SK-N-SH treated with all-trans-retinoic acid at 6 μM for 48 hours (cell line): ENCODE measurements around the gene ABCG2.

Source experiments
- ARNTL ChIP-seq: fragments of 450-650 bp; formaldehyde crosslinking; IDR thresholded peaks from 2 replicates; pipeline ENCODE4 v1.5.0; 2020; ENCODE audit warnings: low read depth, mild to moderate bottlenecking, moderate library complexity, borderline replicate concordance
- ESRRG ChIP-seq: fragments of 250-450 bp; sonication (Bioruptor Pico); IDR thresholded peaks from 2 replicates; pipeline ENCODE4 v1.6.1; 2021; ENCODE audit warnings: mild to moderate bottlenecking
- GLIS3 ChIP-seq: fragments of 250-450 bp; sonication (Bioruptor Pico); IDR thresholded peaks from 2 replicates; pipeline ENCODE4 v1.5.0; 2020; ENCODE audit warnings: mild to moderate bottlenecking, moderate library complexity
- ISL1 ChIP-seq: fragments of 250-450 bp; sonication (Bioruptor Pico); IDR thresholded peaks from 2 replicates; pipeline ENCODE4 v2.1.2; 2022; ENCODE audit warnings: mild to moderate bottlenecking, moderate library complexity
- RARB ChIP-seq: fragments of 250-450 bp; sonication (Bioruptor Pico); IDR thresholded peaks from 2 replicates; pipeline ENCODE4 v1.8.0; 2021; ENCODE audit warnings: mild to moderate bottlenecking, moderate library complexity
- SNAI2 ChIP-seq: fragments of 250-450 bp; sonication (Bioruptor Pico); IDR thresholded peaks from 2 replicates; pipeline ENCODE4 v1.5.0; 2020; ENCODE audit warnings: mild to moderate bottlenecking, moderate library complexity
- ZFP3 ChIP-seq: fragments of 250-450 bp; sonication (Bioruptor Pico); IDR thresholded peaks from 2 replicates; pipeline ENCODE4 v1.5.0; 2020; ENCODE audit warnings: mild to moderate bottlenecking, moderate library complexity
- ZNF565 ChIP-seq: fragments of 450-650 bp; formaldehyde crosslinking; conservative IDR thresholded peaks from 2 replicates; pipeline ENCODE4 v1.5.0; 2020; ENCODE audit warnings: low read depth, mild to moderate bottlenecking, moderate library complexity
- ZNF8 ChIP-seq: fragments of 450-650 bp; formaldehyde crosslinking; IDR thresholded peaks from 2 replicates; pipeline ENCODE4 v1.5.0; 2020; ENCODE audit warnings: mild to moderate bottlenecking, moderate library complexity
- TF ChIP-seq, protein P1 (sequence below): fragments of 250-450 bp; sonication (Bioruptor Pico); IDR thresholded peaks from 2 replicates; pipeline ENCODE4 v1.8.0; 2020; ENCODE audit warnings: mild to moderate bottlenecking, moderate library complexity, borderline replicate concordance
- TF ChIP-seq, protein P2 (sequence below): fragments of 250-450 bp; sonication (Bioruptor Pico); IDR thresholded peaks from 2 replicates; pipeline ENCODE4 v1.5.0; 2020; ENCODE audit warnings: mild to moderate bottlenecking, moderate library complexity
- TF ChIP-seq, protein P3 (sequence below): fragments of 250-450 bp; sonication (Bioruptor Pico); IDR thresholded peaks from 2 replicates; pipeline ENCODE4 v1.5.1; 2021; ENCODE audit warnings: mild to moderate bottlenecking, moderate library complexity
- TF ChIP-seq, protein P4 (sequence below): fragments of 250-450 bp; sonication (Bioruptor Pico); IDR thresholded peaks from 2 replicates; pipeline ENCODE4 v1.8.0; 2021; ENCODE audit warnings: low read depth, mild to moderate bottlenecking, moderate library complexity, borderline replicate concordance

DNA sequence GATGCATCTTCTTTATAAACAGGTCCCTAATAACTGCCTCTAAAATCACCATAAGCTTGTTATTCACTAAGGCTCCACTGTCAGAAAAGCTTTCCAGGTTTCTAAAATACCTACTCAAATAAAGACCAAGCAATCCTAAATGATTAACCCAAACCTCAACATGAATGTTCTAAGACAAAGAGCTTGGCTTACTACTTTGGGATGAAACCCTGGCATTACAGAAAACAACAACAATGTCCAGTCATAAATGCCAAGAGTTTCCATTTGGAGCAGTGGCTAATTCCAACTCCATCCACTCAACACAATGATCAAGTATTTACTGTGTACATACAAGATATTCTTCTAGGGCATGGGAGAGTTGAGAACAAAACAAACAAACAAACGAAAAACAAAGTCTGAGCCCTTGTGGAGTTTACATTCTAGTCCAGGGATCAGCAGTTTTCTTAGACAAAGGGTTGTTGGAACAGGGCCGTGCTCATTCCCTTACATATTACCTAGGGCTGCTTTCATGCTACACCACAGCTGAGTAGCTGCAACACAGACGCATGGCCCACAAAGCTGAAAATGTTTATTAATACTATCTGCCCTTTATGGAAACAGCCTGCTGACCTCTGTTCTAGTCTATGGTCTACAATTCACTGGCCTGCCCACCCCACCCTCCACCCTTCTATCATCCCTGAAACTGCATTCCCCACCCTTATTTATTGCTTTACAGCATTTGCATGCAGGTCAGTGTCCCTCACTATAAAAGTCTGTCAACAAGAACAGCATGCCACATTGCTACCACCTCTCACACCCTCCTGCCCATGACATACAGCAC lies 23.7 kb downstream of the ABCG2 start:
- TF ChIP-seq, protein P1, sequence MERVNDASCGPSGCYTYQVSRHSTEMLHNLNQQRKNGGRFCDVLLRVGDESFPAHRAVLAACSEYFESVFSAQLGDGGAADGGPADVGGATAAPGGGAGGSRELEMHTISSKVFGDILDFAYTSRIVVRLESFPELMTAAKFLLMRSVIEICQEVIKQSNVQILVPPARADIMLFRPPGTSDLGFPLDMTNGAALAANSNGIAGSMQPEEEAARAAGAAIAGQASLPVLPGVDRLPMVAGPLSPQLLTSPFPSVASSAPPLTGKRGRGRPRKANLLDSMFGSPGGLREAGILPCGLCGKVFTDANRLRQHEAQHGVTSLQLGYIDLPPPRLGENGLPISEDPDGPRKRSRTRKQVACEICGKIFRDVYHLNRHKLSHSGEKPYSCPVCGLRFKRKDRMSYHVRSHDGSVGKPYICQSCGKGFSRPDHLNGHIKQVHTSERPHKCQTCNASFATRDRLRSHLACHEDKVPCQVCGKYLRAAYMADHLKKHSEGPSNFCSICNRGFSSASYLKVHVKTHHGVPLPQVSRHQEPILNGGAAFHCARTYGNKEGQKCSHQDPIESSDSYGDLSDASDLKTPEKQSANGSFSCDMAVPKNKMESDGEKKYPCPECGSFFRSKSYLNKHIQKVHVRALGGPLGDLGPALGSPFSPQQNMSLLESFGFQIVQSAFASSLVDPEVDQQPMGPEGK (CRISPR knock-in tag) = no peak
- TF ChIP-seq RARB (CRISPR knock-in tag) (no peak), ZNF565 (CRISPR knock-in tag) (no peak), GLIS3 (CRISPR knock-in tag) (no peak), ZFP3 (no peak), ESRRG (CRISPR knock-in tag) (no peak), ARNTL (CRISPR knock-in tag) (no peak), ZNF8 (no peak), SNAI2 (CRISPR knock-in tag) (no peak), ISL1 (CRISPR knock-in tag) (no peak)
- TF ChIP-seq, protein P2, sequence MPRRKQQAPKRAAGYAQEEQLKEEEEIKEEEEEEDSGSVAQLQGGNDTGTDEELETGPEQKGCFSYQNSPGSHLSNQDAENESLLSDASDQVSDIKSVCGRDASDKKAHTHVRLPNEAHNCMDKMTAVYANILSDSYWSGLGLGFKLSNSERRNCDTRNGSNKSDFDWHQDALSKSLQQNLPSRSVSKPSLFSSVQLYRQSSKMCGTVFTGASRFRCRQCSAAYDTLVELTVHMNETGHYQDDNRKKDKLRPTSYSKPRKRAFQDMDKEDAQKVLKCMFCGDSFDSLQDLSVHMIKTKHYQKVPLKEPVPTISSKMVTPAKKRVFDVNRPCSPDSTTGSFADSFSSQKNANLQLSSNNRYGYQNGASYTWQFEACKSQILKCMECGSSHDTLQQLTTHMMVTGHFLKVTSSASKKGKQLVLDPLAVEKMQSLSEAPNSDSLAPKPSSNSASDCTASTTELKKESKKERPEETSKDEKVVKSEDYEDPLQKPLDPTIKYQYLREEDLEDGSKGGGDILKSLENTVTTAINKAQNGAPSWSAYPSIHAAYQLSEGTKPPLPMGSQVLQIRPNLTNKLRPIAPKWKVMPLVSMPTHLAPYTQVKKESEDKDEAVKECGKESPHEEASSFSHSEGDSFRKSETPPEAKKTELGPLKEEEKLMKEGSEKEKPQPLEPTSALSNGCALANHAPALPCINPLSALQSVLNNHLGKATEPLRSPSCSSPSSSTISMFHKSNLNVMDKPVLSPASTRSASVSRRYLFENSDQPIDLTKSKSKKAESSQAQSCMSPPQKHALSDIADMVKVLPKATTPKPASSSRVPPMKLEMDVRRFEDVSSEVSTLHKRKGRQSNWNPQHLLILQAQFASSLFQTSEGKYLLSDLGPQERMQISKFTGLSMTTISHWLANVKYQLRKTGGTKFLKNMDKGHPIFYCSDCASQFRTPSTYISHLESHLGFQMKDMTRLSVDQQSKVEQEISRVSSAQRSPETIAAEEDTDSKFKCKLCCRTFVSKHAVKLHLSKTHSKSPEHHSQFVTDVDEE = no peak
- TF ChIP-seq, protein P3, sequence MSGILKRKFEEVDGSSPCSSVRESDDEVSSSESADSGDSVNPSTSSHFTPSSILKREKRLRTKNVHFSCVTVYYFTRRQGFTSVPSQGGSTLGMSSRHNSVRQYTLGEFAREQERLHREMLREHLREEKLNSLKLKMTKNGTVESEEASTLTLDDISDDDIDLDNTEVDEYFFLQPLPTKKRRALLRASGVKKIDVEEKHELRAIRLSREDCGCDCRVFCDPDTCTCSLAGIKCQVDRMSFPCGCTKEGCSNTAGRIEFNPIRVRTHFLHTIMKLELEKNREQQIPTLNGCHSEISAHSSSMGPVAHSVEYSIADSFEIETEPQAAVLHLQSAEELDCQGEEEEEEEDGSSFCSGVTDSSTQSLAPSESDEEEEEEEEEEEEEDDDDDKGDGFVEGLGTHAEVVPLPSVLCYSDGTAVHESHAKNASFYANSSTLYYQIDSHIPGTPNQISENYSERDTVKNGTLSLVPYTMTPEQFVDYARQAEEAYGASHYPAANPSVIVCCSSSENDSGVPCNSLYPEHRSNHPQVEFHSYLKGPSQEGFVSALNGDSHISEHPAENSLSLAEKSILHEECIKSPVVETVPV (CRISPR knock-in tag) = no peak
- TF ChIP-seq, protein P4, sequence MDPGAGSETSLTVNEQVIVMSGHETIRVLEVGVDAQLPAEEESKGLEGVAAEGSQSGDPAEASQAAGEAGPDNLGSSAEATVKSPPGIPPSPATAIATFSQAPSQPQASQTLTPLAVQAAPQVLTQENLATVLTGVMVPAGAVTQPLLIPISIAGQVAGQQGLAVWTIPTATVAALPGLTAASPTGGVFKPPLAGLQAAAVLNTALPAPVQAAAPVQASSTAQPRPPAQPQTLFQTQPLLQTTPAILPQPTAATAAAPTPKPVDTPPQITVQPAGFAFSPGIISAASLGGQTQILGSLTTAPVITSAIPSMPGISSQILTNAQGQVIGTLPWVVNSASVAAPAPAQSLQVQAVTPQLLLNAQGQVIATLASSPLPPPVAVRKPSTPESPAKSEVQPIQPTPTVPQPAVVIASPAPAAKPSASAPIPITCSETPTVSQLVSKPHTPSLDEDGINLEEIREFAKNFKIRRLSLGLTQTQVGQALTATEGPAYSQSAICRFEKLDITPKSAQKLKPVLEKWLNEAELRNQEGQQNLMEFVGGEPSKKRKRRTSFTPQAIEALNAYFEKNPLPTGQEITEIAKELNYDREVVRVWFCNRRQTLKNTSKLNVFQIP (CRISPR knock-in tag) = no peak
